SK-N-MC (cell line): Measurements from ENCODE around the gene GALNTL6.
"Not testable (repeated sequence)": the region's sequence is repeated elsewhere in the genome, so short reads cannot be mapped to it uniquely, and the experiment has no call there.

Experiments used
- DNase-seq: peaks from one replicate; pipeline ENCODE4 v3.0.0-alpha.2; 2011; ENCODE audit warnings: low read depth, low spot score
- H3K27ac ChIP-seq: fragments of 200-600 bp; sonication (generic); 2 replicates; pipeline ENCODE4 v1.5.1; 2016; ENCODE audit warnings: mixed run types
- H3K36me3 ChIP-seq: fragments of 200-600 bp; sonication (generic); 2 replicates; pipeline ENCODE4 v1.6.1; 2017; ENCODE audit warnings: antibody characterized with exemption, low read length, mixed read lengths; ENCODE audit not compliant: insufficient read depth
- H3K4me3 ChIP-seq: fragments of 200-600 bp; sonication (generic); 2 replicates; pipeline ENCODE4 v1.5.1; 2016
- H3K9ac ChIP-seq: fragments of 200-600 bp; sonication (generic); 2 replicates; pipeline ENCODE4 v1.8.0; 2017; ENCODE audit warnings: mixed run types, mixed read lengths; ENCODE audit not compliant: insufficient read length
- H3K9me3 ChIP-seq: fragments of 200-600 bp; sonication (generic); 2 replicates; pipeline ENCODE4 v1.6.1; 2017; ENCODE audit warnings: low read depth, mild to moderate bottlenecking, antibody characterized with exemption, low read length, moderate library complexity, mixed read lengths
- EZH2 ChIP-seq: fragments of 200-600 bp; sonication (generic); IDR thresholded peaks from one replicate; pipeline ENCODE4 v1.6.1; 2017; ENCODE audit warnings: antibody characterized with exemption
- FOXP2 ChIP-seq: optimal IDR thresholded peaks from 2 replicates; pipeline ENCODE3; 2011; ENCODE audit warnings: mild to moderate bottlenecking, moderate library complexity; ENCODE audit not compliant: insufficient read depth; ENCODE audit errors: extremely low read length, control extremely low read depth
- POLR2AphosphoS5 ChIP-seq: IDR thresholded peaks from 2 replicates; pipeline ENCODE4 v1.6.1; 2012; ENCODE audit warnings: mild to moderate bottlenecking, low read depth, low read length, borderline replicate concordance

The GALNTL6 gene

GRCh38 chr4:173024203-173024602 is 1211.0 kb downstream of the GALNTL6 start:
- no peak for DNase-seq
- TF ChIP-seq EZH2 (no peak), POLR2AphosphoS5 (no peak), FOXP2 (no peak)
- Histone ChIP-seq H3K4me3 (peak overlapping the region; percentile 52), H3K36me3 (no peaks in the 10 kb centered on the region), H3K9me3 (no peaks in the 10 kb centered on the region), H3K9ac (peak overlapping the region; percentile 54), H3K27ac (peak overlapping the region; percentile 98)

- H3K27ac ChIP-seq: peak overlapping the region; percentile 98; the same call in 1 of the 2 replicates
- peak; percentile 79 for DNase-seq
- no peaks in the 10 kb centered on the region for H3K9me3 ChIP-seq
- no peak overlapping the region for H3K9ac ChIP-seq
- no peak for TF ChIP-seq POLR2AphosphoS5
- TF ChIP-seq FOXP2: no peak
- no peak for TF ChIP-seq EZH2
- no peaks in the 10 kb centered on the region for H3K36me3 ChIP-seq
- H3K4me3 ChIP-seq: no peak overlapping the region
These were observed 1211.9 kb downstream of the GALNTL6 start for GRCh38 chr4:173025131-173025530.

- Histone ChIP-seq H3K27ac (no peak overlapping the region), H3K9me3 (no peaks in the 10 kb centered on the region; the same call in 1 of the 2 replicates), H3K9ac (no peak overlapping the region), H3K4me3 (no peak overlapping the region), H3K36me3 (no peaks in the 10 kb centered on the region)
- DNase-seq: no peak
- TF ChIP-seq EZH2: no peak
- no peak for TF ChIP-seq FOXP2
- TF ChIP-seq POLR2AphosphoS5: no peak
These were observed 1224.0 kb downstream of the GALNTL6 start for GRCh38 chr4:173037242-173037641.

GRCh38 chr4:173038192-173038896 is 1225.1 kb downstream of the GALNTL6 start:
- Histone ChIP-seq H3K4me3 (peak overlapping the region; percentile 21), H3K9ac (no peak overlapping the region), H3K9me3 (no peaks in the 10 kb centered on the region; the same call in 1 of the 2 replicates), H3K36me3 (no peaks in the 10 kb centered on the region), H3K27ac (peak overlapping the region; percentile 93)
- no peak for DNase-seq
- TF ChIP-seq FOXP2 (no peak), POLR2AphosphoS5 (no peak), EZH2 (no peak)

GRCh38 chr4:173039617-173040577 is 1226.7 kb downstream of the GALNTL6 start:
- Histone ChIP-seq H3K9ac (peak overlapping the region; percentile 54), H3K9me3 (no peaks in the 10 kb centered on the region; the same call in 1 of the 2 replicates), H3K4me3 (peak overlapping the region; percentile 66), H3K36me3 (no peaks in the 10 kb centered on the region), H3K27ac (peak overlapping the region; percentile 93)
- no peak for TF ChIP-seq FOXP2
- no peak for TF ChIP-seq EZH2
- TF ChIP-seq POLR2AphosphoS5: no peak
- no peak for DNase-seq

- TF ChIP-seq EZH2 (no peak), POLR2AphosphoS5 (no peak), FOXP2 (no peak)
- H3K36me3 ChIP-seq: no peaks in the 10 kb centered on the region
- no peak overlapping the region for H3K4me3 ChIP-seq
- 0 out of 2 replicates have a peak overlapping the region, but pooled peaks have one; percentile 37 for H3K27ac ChIP-seq
- H3K9ac ChIP-seq: no peak overlapping the region
- no peaks in the 10 kb centered on the region; the same call in 1 of the 2 replicates for H3K9me3 ChIP-seq
- DNase-seq: no peak
These were observed 1228.3 kb downstream of the GALNTL6 start for GRCh38 chr4:173041482-173041881.

GRCh38 chr4:173042139-173042538 is 1228.9 kb downstream of the GALNTL6 start:
- H3K9ac ChIP-seq, H3K36me3 ChIP-seq, DNase-seq, H3K9me3 ChIP-seq, H3K27ac ChIP-seq, H3K4me3 ChIP-seq: not testable (repeated sequence)

- H3K4me3 ChIP-seq: no peak overlapping the region
- H3K36me3 ChIP-seq: no peaks in the 10 kb centered on the region
- H3K9me3 ChIP-seq: no peaks in the 10 kb centered on the region; the same call in 1 of the 2 replicates
- no peak for TF ChIP-seq FOXP2
- TF ChIP-seq EZH2: no peak
- TF ChIP-seq POLR2AphosphoS5: no peak
- DNase-seq: no peak
- no peak overlapping the region for H3K27ac ChIP-seq
- no peak overlapping the region for H3K9ac ChIP-seq
These were observed 1231.1 kb downstream of the GALNTL6 start for GRCh38 chr4:173044340-173044739.
